ENCODE data around the gene DNAJB11.
"Not testable (repeated sequence)": the region's sequence is repeated elsewhere in the genome, so short reads cannot be mapped to it uniquely, and the experiment has no call there.

DNAJB11 gene

DNA sequence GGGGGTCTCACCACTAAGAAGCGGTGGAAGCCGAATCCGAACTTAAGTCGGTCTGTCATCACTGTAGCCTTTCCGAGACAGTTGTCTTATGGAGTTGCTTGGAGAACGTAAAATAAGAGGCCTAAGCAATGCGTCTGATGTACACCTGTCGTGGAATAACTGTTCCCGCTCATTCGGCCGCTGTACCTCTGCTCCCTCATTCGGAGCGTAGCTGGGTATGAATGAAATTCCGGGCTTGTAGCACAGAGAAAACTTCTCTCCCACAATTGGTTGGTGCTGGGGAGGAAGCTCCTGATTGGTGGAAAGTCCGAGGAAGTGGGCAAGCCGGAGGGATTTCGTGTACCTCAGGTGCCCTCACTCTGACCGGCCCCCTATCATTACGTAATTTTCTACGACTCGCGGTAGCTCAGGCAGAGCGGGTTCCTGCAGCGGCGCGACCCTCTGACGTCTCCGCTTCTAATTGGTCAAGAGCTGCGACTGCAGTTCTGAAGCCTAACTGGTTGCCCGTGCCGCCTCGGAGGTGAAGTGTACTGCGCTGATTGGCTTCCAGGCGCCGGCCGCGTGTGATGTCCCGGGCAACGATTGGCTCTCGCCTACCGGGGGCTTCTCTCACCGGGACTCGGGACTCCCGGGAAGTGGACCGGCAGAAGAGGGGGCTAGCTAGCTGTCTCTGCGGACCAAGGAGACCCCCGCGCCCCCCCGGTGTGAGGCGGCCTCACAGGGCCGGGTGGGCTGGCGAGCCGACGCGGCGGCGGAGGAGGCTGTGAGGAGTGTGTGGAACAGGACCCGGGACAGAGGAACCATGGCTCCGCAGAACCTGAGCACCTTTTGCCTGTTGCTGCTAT, at the start of gene DNAJB11:
Gene DNAJB11, plus strand, starts transcription at position 625 of the 845 bp plus-strand sequence. Its CDS starts 178 bp downstream, at position 803.
- peak; percentile 88 to 94 (median 92) for DNase-seq

DNA sequence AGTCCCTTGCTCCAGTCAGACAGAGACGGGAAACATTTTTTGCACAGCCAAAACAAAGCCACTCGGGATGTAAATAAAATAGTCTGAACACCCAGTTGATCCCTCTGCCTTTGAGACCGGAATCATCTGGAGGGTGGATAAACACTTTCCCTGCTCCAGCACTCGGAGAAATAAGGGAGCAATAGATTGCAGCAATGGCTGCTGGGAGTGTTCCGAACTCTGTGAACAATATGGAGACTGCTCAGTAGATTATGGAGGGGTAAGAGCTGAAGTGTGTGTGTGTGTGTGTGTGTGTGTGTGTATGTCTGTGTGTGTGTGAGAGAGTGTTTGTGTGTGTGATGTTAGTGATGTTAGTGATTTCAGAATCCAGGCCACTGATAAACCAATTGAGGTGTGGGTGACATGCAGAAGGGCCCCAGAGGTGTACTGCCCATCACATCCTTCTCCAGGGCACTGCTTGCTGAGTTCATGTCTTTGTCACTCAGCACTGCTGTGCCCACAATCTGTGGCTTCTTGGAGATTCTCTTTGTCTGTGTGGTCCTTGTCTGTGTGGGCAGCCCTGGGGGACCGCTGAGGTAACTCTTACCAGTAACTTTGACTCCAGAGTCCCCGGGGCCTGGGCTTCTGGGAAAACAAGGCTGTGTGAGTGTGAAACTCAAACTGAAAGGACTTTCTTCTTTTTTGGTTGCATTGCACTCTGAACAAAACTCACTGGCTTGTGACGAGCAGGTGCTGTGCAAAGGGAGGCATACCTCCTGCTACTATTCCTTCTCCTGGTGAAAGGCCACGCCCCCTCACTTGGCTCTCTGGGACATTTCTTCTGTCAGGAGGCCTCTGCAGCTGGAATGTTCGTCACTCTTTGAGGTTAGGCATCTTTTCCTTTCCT, 49.3 kb upstream of the DNAJB11 start:
- DNase-seq: no peak

DNA sequence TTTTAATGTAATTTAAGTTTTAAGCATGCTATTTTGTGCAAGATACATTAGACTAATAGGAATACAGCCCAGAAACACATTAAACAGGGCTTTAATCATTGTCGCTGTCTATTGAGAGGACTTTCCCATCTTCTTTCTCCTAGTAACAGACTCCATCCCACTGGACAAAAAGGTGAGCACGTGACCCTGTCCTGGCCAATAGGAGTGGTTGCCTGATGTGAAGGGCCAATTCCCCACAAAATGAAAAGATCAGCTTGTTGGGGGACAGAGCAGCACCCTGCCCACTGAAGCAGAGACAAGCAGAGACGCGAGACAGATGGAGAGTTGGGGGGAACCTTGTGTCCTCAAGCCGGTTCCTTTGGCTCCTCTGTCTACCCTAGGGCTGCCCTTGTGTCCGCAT, 47.5 kb upstream of the DNAJB11 start:
- DNase-seq: no peak

DNA sequence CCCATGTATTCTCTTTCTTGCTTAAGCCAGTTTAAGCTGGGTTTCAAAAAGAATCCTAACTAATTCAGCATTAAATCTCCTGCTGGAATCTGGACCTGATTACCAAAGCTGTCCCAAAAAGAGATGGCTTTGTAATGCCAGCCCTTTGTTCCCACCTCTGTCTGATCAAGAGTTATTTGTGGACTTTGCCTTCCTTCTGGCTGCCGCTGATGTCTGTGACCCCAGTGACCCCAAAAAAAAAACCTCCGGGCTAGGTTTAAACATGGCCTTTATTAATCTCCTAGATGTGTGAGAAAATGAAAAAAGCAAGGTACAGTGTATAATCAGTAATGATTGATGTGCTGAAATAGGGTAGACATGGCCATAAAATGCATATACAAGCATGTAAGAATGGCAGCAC, 47.1 kb upstream of the DNAJB11 start:
- DNase-seq: no peak

DNA sequence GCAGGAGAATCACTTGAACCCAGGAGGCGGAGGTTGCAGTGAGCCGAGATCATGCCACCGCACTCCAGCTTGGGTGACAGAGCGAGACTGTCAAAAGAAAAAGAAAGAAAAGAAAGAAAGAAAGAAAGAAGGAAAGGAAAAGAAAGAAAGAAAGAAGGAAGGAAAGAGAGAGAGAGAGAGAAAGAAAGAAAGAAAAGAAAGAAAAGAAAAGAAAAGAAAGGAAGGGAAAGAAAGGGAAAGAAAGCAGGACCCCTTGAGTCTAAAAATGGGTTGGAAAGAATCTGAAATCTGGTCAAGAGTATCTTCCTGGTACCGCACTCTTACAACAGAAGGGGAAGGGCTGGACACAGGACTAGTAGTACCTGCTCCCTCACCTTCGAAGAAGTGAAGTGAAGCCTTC, 45.9 kb upstream of the DNAJB11 start:
- DNase-seq: no peak

DNA sequence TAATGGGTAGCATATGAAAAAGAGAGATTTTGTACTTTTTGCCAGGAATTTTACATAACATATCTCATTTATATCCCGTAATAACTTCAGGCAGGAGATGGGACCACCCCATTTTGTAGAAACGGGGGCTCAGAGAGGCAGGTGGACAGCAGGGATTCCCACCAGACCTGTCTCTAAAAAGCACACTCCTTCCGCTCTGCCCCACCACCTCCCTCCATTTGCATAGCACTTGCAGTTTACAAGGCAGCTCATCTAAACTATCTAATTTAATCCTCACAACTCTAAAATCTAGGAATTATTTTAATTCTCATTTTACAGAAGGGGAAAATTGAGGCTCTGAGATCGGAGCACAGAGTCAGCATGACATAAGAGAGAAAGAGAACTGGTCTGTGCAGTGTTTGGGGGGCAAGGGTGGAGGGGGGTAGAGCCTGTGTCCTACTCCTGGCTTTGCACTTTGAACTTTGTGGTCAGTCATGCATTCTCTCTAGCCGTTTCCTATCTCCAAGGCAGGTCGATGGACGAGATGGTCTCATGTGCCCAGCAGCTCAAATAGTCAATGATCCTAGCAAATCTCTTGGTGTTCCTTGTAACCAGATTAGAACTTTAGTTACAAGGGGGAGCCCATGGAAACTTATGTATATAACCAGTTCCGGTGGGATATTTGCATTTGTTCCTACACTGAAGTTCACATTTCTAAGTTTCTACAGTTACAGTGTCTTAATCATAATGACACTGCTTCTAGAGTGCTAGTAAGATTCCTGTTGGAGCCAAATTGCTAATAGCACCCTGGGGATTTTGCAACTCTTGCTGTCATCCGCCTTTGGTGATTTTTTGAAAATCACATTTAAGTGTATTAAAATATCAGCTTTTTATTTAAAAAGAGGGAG, 44.9 kb upstream of the DNAJB11 start:
- no peak for DNase-seq

DNA sequence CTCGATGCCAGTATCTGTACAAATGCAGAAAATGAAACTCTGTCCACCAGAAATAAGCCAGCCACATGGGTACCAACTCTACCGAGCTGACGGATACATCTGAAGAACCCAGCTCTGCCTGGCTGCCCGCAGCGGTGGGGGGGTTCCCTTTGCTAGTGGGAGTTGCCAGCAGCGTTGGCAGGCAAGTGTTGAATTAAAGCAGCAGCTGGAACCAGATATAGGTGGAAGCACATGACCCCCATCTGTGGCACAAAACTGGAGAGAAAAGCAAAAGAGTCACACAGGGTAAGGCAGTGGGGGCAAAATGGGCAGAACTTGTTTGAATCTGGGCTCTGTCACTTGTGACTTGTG, 44.3 kb upstream of the DNAJB11 start:
- no peak for DNase-seq

DNA sequence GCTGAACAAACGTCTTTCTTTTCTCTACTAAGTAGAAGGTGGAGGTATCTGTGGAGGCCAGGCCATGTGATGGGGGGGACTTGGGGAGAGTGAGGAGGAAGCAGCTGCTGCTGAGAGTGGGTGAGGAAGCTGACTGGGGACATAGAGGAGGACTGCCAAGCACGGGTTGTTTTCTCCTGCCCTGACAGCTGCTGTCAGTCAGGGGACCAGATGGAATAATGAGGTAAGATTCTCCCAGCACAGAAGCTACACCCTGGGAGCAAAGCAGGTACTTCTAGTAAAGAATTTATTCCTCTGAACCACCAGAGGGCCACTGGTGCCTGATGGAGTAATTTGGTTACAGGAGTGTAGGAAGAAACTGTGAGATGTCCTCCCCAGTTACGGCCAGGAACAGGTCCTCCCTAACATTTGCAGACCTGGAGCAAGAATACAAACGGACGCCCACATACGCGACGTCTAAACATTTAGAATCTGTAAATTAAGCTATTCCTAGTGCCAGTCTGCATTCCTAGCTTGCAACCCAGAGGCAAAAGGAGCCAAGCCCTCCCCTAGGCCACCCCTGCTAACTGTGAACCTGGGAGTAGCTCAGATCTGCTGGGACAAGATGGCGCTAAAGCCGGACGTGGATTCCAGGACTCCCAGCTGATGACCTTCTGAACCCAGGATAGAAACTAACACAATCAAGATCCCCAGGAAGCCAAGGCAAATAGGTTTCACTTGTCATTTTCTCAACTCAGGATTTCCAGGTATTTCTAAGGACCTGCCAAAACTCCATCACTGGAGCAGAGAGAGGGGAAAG, 41.1 kb upstream of the DNAJB11 start:
- DNase-seq: no peak

DNA sequence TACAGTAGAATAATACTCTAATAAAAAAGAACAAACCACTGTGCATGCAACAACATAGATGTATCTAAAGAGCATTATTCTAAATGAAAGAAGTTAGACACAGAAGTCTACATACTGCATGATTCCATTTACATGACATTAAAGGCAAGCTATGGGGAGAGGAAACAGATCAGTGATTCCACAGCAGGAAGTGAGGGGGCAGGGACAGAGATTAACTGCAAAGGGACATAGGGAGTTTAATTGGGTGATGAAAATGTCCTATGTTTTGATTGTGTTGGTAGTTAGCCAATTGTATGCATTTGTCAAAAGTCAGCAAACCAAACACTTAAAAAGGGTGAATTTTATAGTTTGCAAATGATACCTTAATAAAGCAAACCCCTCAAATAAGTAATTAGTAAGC, 40.1 kb upstream of the DNAJB11 start:
- no peak for DNase-seq

DNA sequence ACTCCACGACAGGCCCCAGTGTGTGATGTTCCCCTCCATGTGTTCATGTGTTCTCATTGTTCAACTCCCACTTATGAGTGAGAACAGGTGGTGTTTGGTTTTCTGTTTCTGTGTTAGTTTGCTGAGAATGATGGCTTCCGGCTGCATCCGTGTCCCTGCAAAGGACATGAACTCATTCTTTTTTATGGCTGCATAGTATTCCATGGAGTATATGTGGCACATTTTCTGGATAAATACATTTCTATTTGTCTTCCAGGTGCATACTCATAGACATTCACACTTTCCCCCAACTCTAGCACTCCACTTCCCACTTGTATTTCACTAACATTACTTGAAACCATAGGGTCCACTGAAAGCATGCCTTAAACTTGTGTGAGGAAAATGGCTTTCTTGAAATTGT, 38.8 kb upstream of the DNAJB11 start:
- DNase-seq: not testable (repeated sequence)

DNA sequence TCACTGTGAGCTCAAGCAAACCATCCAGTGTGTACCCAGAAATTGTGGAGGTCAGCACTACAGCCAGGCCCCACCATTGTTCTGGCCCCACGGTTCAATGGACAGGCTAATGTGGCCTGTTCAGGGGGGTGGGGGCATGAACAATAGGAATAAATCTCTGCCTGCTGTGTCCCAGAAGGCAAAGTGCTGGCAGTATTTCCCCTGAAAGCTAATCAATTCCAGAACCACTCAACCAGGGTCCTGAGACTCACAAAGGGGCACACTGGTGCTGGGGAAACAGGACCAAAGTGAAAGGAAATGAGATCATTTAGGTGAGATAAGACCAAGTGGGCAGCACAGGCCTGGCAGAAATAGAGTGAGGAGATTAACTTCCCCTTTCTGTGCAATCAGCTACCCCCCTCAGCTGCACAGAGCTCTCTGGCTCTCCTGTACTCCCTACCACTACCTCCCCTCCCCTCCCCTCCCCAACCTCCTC, 37.9 kb upstream of the DNAJB11 start:
- no peak for DNase-seq

DNA sequence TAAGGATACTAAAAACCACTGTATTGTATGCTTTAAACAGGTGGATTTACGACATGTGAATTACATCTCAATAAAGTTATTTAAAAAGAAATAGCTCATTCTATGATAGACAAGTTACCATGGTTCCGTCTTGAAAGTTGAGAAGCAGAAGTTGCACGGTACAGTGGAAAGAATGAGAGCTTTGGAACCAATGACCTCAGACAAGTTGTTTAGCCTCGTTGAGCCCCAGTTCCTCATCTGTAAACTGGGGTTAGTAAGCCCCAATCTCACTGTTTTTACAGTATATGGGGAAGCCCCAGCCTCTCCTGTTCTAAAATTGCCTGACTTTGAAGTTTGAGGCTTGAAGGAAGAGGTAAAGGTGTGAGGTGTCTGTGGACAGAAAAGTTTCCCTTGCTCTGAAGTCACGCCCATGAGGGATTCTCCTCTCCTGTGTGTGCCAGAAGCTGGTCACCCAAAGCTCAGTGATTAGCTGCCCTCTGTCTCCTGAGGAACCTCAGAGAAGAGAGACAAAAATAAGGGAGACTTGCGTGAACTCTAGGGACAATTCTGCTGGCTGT, 36.3 kb upstream of the DNAJB11 start:
- no peak for DNase-seq

DNA sequence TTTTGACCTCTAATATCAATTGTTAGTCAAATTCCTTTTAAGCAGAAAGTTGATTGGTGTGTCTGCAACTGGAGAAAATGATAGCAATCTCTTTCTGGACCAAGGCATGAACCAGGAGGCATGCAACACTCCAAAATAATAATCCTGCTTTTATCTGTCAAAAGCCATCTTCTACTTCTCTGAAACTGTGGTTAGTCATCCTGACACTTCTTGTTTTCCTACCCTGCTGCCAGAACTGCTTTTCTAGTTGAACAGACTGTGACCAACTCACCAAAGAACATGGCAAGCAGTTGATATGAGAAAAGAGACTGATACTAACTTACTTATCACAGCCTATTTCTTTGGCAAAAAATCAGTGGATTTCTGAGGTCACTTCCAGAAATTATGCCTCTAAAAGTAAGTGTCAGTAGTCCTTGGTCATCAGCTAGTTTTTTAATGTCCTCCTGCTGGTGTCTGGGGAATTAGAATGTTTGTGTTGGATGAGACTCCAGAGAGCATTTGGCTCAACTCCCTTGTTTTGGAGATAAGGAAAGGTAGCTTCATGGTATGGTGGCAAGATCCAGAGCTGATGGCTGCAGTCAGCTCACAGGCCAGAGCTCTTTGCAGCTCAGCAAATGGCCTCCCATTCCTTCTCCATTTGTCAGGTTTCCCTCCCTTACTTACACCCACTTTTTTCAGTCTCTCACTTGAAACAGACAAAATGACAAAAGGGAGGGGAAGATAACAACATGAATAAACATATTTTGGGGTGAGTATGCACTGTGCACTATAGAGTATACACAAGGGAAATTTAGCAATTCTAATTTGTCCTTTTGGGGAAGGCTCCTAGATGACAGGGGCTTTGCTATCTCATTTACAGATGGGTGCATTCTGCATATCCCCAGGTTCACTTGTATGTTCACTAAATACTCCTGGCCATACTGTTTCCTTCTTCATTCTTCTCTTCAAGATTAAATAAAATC, 33.4 kb upstream of the DNAJB11 start:
- no peak for DNase-seq

DNA sequence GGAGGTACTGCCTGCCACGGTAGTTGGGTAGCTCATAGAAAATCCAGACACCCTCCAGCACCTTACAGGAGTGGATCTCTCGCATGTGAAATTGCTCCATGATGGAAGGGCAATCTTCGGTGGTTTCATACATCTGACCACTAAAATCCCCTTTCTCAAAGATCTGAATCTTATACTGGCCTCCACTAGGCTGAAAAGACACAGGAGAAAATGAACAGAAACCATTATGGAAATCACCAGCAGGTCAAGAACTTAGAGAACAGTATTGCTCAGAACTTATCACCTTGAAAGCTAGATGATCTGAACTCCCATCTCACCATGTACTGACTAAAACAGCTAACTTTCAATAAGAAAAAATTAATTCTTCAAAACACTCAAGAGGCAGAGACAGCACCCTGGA, 31.7 kb upstream of the DNAJB11 start:
- no peak for DNase-seq

DNA sequence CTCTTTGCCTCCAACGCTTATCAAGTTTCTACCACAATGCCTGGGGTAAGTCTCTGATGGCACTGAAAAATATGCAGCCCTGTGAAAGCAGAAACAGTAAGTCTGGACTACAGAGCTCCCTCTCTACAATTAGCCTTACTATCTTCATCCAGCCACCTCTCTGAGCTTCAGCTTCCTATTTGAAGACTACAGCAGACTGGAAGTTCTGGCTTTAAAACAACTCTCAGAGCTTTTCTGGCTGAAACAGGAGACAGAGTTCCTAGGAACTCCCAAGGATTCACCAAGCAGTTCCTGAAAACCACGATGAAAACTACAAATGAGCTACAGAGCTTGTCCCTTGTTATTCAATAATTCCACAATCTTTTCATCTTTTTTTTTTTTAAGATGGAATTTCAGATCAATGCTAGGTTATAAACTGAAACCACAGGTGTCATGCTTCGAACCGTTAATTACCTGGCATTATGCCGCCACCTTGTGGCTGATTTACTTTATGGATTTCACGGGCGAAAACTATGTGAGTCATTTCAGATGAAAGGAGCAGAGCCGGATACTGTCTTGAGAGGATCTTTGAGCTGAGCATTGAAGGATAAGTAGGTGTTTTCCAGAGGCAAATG, 30.2 kb upstream of the DNAJB11 start:
- DNase-seq: peak; percentile 42 to 66 (median 54)

DNA sequence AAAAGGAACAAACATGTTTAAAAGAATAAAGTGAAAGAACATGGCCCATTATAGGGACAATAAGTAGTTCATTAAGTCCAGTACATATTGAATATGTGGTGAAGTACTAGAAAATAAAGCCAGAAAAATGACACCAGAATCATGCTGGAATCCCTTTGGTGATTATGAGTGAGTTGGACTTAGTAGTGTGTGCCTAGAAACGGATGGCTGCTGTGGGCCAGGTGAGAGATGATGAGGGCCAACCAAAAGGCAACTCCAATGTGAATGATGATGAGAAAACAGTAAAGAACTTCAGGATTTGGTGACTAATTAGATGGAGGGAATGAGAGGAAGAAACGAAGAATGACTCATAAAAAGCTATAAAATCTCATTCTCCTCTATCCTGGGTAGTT, 29.7 kb upstream of the DNAJB11 start:
- DNase-seq: no peak

DNA sequence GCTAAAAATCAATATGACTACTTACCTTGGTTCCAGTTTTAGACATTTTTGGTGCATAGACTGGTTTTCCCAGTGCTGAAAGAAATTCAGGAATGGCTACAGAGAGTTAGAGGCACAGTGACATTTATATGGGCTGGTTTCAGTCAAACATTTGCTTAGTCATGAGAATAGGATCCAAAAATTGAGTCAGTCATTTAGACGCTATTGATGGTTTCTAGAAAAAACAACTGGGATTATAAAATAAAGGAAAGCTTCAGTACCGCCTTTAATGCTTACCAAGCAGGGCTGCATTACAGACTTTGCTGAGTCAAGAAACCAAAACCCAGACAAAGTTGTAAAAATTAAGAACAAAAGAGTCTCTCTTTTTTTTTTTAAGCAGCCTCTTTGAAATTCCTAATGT, 26.2 kb upstream of the DNAJB11 start, which contains the start of gene CRYGS:
Gene CRYGS, minus strand, starts transcription at position 100 of the 400 bp plus-strand sequence. Its CDS starts 54 bp downstream, at position 46.
- no peak for DNase-seq

DNA sequence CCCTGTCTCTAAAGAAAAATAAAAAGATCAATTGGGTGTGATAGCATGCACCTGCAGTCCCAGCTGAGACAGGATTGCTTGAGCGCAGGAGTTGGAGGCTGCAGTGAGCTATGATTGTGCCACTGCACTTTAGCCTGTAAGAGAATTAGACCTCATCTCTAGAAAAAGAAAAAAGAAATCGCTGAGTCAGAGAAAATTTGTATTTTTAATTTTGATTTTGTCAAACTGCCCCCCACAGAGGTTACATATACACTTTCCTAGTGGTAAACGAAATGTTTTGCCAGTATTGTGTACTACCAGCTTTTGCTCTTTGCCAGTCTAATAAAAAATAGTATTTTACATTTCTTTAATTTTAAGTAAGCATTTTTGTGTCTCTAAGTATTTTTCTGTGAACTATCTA, 21.0 kb upstream of the DNAJB11 start:
- no peak for DNase-seq

DNA sequence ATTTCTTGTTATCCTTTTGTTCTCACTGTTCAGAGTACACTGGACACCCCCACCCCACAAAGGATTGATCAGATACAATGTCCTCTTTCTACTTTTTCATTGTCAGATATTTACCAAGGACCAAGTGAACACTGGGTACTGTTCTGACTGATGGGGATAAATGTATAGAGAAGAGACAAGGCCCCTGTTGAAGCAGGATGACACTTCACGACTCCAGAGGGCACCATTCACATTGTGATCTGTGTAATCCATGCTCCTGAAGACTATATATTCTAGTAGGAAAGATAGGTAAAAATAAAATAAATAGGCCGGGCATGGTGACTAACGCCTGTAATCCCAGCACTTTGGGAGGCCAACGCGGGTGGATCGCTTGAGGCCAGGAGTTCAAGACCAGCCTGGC, 19.1 kb upstream of the DNAJB11 start:
- no peak for DNase-seq

Measured in activated naive CD4-positive, alpha-beta T cell (primary cell).